Erythroblast (primary cell): ENCODE measurements around the gene MVD.

ENCODE experiments used
- DNase-seq, 2 experiments: peaks; one replicate each; lab custom pipeline; 2025; lab: John Stamatoyannopoulos, UW
- GATA1 ChIP-seq: IDR thresholded peaks from 2 replicates; pipeline ENCODE4 v1.6.1; 2011; ENCODE audit warnings: low read depth, mild to moderate bottlenecking, control low read depth, low read length, moderate library complexity
- POLR2A ChIP-seq: IDR thresholded peaks from 2 replicates; pipeline ENCODE4 v1.6.1; 2011; ENCODE audit warnings: mild to moderate bottlenecking, low read length

The MVD gene

GRCh38 chr16:88661468-88661867 is 1.4 kb downstream of the MVD start:
- TF ChIP-seq POLR2A = no peak
- DNase-seq = no peak

DNA sequence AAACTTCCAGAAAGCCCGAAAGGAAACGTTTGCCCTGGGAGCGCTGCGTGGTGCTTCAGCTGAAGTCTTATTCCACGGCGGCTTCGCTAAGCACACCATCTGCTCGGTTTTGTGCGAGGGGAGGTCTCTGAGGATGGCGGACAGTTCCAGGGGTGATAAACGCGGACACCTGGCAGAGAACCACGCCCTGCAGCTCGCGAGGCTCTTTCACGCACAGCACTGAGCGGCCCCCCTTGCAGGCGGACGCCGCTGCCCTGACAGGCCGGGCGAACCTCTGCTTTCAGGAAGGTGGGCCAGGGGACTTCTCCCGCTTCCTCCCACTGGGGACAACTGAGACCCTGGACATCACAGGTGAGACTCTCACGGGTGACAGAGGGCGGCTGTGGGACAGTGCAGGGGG is 3.7 kb downstream of the MVD start:
- DNase-seq = no peak
- TF ChIP-seq GATA1 (no peak), POLR2A (no peak)

DNA sequence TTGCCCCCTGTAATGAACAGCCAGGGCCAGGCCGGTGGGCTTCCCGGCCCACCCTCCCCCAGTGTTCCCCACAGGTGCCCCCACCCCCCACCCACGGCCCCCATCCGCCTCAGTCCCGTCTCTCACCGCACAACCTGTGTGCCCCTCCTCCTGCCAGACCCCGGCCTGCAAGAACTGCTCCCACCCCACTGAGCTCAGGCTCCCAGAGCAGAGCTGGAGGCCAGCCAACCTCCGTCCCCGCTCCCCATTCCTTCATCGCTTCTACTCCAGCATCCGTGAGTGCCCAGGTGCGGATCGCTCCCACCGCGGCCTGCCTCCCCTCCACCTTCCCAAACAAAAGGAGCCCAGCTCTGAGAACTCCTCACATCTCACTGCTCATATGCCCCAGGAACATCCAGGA is 4.2 kb downstream of the MVD start:
- DNase-seq = no peak
- TF ChIP-seq GATA1 = no peak

GRCh38 chr16:88657371-88657770 is 5.5 kb downstream of the MVD start:
- no peak for DNase-seq
- TF ChIP-seq GATA1 = no peak

- no peak for TF ChIP-seq POLR2A
- TF ChIP-seq GATA1 = no peak
- DNase-seq = no peak
Measured at GRCh38 chr16:88656291-88656980, 6.5 kb downstream of the MVD start.

DNA sequence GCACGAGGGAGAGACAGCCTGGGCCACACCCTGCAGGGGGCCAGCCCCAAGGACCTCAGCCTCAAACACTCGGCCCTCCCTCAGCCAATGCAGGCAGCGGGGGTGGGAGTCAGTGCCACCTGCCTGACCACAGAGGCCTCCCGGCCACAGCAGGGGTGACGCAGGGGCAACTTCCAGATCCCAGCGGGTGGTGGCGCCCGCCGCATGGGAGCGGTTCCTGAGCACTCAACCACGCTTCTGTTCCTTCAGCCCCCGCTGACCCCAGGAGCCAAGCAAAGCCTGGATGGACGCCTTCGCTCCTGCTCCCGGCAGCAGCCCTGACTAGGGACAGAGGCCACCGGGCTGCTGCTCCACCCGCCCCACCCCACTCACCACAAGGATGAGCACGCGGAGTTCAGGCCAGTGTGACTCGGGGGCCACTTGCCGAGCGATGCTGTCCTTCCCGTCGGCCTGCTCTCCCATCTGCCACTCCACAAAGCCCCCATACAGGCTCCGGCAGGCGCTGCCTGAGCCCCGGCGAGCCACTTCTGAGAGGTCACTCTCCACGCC is 7.1 kb downstream of the MVD start:
- TF ChIP-seq GATA1 (no peak), POLR2A (no peak)
- no peak for DNase-seq

- TF ChIP-seq GATA1 (no peak), POLR2A (no peak)
- no peak for DNase-seq
Measured at GRCh38 chr16:88655053-88655732, 7.7 kb downstream of the MVD start.

GRCh38 chr16:88654363-88655052 is 8.4 kb downstream of the MVD start:
- no peak for DNase-seq
- TF ChIP-seq POLR2A (no peak), GATA1 (no peak)

- DNase-seq = no peak
Measured at GRCh38 chr16:88653596-88654362, 9.1 kb downstream of the MVD start.

DNA sequence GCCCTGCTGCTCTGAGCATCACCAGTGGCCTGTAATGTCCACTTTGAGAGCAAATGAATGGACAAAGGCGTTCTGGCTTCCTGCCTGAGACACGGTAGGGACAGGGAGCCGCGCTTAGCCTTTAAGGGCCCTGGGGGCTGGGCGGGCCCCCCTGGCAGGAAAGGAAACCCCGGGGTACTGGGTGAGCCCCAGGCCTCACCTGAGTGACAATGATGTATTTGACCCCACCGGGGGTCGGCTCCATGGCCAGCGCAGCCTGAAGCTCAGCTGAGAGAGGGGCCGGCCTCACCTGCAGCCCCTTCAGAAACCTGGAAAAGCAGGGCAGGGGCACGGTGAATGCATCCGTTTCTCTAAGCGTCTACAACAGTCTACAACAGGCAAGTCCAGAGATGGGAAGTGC is 9.8 kb downstream of the MVD start:
- DNase-seq = no peak
- no peak for TF ChIP-seq POLR2A

More at GRCh38 chr16:88653596-88654362, 9.1 kb downstream of the MVD start:
- TF ChIP-seq POLR2A (no peak), GATA1 (no peak)

DNA sequence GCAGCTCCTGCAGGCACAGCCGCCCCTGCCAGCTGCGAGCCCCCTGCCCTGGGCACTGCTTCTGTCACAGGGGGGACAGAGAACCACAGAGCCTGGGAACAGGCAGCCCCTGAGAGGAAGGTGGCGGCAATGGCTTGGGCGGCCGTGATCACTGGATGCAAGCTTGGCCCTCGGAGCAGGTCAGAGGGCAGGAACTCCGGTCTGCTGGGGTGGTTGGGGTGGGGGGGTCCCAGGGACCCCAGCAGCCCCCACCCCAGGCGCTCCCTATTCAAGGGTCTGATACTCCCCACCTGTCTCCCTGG is 10.2 kb downstream of the MVD start:
- no peak for DNase-seq
- no peak for TF ChIP-seq POLR2A
- TF ChIP-seq GATA1 = no peak

GRCh38 chr16:88651989-88652761 is 10.7 kb downstream of the MVD start:
- TF ChIP-seq GATA1 = no peak
- no peak for TF ChIP-seq POLR2A
- no peak for DNase-seq

GRCh38 chr16:88651276-88651988 is 11.5 kb downstream of the MVD start:
- no peak for TF ChIP-seq GATA1
- TF ChIP-seq POLR2A = no peak
- no peak for DNase-seq
